ENCODE data around the gene SEMA4G.

DNA sequence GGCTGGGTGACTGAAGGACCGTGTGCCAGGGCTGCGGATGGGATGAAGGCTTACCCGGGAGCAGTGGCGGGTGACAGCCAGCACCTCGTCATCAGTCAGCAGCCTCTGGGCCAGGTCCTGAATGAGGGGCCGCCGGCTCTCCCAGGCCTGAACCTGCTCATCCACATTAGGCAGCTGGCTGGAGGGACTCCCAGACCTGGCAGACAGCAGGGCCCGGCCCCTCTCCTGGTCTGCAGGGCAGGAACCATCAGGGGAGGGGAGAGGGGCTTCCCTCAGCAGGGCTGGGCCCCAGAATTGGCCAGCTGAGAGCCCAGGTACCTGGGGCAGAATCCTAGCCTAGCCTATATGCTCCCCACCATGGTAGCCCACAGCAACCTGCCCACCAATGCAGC lies 46.3 kb downstream of the SEMA4G start:
- TF ChIP-seq, protein P1, sequence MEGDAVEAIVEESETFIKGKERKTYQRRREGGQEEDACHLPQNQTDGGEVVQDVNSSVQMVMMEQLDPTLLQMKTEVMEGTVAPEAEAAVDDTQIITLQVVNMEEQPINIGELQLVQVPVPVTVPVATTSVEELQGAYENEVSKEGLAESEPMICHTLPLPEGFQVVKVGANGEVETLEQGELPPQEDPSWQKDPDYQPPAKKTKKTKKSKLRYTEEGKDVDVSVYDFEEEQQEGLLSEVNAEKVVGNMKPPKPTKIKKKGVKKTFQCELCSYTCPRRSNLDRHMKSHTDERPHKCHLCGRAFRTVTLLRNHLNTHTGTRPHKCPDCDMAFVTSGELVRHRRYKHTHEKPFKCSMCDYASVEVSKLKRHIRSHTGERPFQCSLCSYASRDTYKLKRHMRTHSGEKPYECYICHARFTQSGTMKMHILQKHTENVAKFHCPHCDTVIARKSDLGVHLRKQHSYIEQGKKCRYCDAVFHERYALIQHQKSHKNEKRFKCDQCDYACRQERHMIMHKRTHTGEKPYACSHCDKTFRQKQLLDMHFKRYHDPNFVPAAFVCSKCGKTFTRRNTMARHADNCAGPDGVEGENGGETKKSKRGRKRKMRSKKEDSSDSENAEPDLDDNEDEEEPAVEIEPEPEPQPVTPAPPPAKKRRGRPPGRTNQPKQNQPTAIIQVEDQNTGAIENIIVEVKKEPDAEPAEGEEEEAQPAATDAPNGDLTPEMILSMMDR (conservative IDR thresholded peaks at IDR 0.05) = no peak
- no peak for TF ChIP-seq ZFX (IDR thresholded peaks at IDR 0.05)

All from C4-2B (cell line).